GM19023 (cell line): Measurements from ENCODE around the gene ITPK1.
"Not testable (repeated sequence)": the region's sequence is repeated elsewhere in the genome, so short reads cannot be mapped to it uniquely, and the experiment has no call there.

Source experiments
- ATAC-seq: cut with Tn5 transposase; IDR thresholded peaks from one replicate; pipeline ENCODE4 v1.9.1; 2021; ENCODE audit warnings: mild to moderate bottlenecking, moderate library complexity; ENCODE audit not compliant: unreplicated experiment

ITPK1 gene

GRCh38 chr14:93062890-93063289 lies 52.8 kb downstream of the ITPK1 start:
- no peak for ATAC-seq

GRCh38 chr14:93062013-93062412 lies 53.7 kb downstream of the ITPK1 start:
- ATAC-seq, result not testable (repeated sequence)

GRCh38 chr14:93061380-93062012 lies 54.2 kb downstream of the ITPK1 start:
- no peak for ATAC-seq

- ATAC-seq, result no peak
Observed at GRCh38 chr14:93060841-93061240, 54.9 kb downstream of the ITPK1 start.

- ATAC-seq, result no peak
Observed at GRCh38 chr14:93059917-93060545, 55.7 kb downstream of the ITPK1 start.

GRCh38 chr14:93059260-93059659 lies 56.5 kb downstream of the ITPK1 start:
- no peak for ATAC-seq

GRCh38 chr14:93057586-93058280 lies 58.0 kb downstream of the ITPK1 start:
- ATAC-seq, result no peak

GRCh38 chr14:93056840-93057585 lies 58.7 kb downstream of the ITPK1 start:
- no peak for ATAC-seq

GRCh38 chr14:93056166-93056839 lies 59.4 kb downstream of the ITPK1 start:
- no peak for ATAC-seq

GRCh38 chr14:93055651-93056115 lies 60.0 kb downstream of the ITPK1 start:
- ATAC-seq, result no peak

GRCh38 chr14:93054876-93055275 lies 60.8 kb downstream of the ITPK1 start:
- no peak for ATAC-seq

- ATAC-seq, result no peak
Observed at GRCh38 chr14:93054006-93054405, 61.7 kb downstream of the ITPK1 start.

GRCh38 chr14:93051600-93052546 lies 63.9 kb downstream of the ITPK1 start:
- ATAC-seq, result no peak

- ATAC-seq, result no peak
Observed at GRCh38 chr14:93050761-93051160, 65.0 kb downstream of the ITPK1 start.

GRCh38 chr14:93049867-93050331 lies 65.8 kb downstream of the ITPK1 start:
- ATAC-seq, result no peak

GRCh38 chr14:93049315-93049714 lies 66.4 kb downstream of the ITPK1 start:
- ATAC-seq, result no peak

- no peak for ATAC-seq
Observed at GRCh38 chr14:93048843-93049242, 66.9 kb downstream of the ITPK1 start.

GRCh38 chr14:93047661-93048060 lies 68.1 kb downstream of the ITPK1 start:
- ATAC-seq, result no peak

GRCh38 chr14:93047157-93047556 lies 68.6 kb downstream of the ITPK1 start:
- no peak for ATAC-seq

GRCh38 chr14:93046705-93047050 lies 69.0 kb downstream of the ITPK1 start:
- ATAC-seq, result no peak
